Activated CD4-positive, alpha-beta T cell treated with anti-CD3 and anti-CD28 coated beads for 1 hour (primary cell): Measurements from ENCODE around the gene ANKFN1.

ENCODE experiments used
- DNase-seq: peaks from one replicate; pipeline ENCODE4 v3.0.0-alpha.2; 2020

ANKFN1 gene

GRCh38 chr17:56445692-56446411 lies 292.6 kb downstream of the ANKFN1 start:
- no peak for DNase-seq

DNA sequence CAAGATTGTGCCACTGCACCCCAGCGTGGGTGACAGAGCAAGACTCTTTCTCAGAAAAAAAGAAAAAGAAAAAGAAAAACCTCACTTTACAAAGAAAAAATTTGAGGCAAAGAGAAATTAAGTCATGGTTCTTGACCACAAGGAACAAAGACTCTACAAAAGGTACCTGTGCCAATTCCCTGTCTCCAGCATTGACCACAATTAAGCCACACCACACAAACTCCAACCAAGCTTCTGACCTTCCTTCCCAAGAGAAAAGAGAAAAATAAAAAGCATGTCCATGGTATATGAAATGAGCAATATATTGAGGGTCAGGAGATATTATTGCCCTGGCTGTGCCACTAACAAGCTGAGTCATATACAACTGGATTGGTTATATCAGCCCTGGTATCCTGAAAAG lies 293.9 kb downstream of the ANKFN1 start:
- DNase-seq: no peak

- DNase-seq: no peak
Observed at GRCh38 chr17:56448371-56448770, 295.1 kb downstream of the ANKFN1 start.

- no peak for DNase-seq
Observed at GRCh38 chr17:56449176-56449575, 295.9 kb downstream of the ANKFN1 start.

- DNase-seq: no peak
Observed at GRCh38 chr17:56451629-56452028, 298.4 kb downstream of the ANKFN1 start.

DNA sequence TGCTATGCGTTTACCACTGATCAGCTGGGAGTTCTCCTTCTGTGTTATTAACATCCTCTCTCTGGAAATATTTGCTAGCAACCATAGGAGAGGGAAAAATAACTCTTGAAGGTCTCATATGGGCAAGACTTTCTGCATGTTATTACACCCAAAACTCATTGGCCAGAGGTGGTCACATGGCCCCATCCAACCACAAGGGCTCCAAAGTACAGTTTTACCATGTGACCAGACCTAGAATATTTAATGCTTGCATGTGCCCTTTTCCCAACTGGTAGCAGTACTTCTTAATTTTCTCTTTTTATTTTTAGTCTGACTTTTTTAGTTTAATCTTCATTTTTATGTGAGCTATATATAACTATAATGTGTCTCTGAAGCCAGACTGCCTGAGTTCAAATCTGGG lies 299.2 kb downstream of the ANKFN1 start:
- DNase-seq: no peak

DNA sequence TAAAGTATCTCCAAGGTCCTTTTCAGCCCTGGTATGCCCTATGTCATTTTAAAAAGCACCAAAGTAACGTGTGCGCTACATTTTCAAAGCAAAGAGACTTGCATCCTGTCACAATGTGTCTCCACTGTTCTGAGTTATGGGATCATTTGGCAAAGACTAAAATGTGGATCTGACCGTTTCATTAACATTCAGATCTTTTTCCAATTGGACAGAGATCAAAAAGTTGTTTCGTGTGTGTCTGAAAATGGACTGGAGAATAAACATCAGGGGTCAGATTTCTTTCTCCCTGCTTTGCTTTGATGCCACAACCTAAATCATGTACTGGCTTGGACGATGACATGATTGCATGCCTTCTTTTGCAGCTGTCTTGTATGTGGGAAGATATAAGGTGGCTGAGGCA lies 304.2 kb downstream of the ANKFN1 start:
- DNase-seq: no peak

DNA sequence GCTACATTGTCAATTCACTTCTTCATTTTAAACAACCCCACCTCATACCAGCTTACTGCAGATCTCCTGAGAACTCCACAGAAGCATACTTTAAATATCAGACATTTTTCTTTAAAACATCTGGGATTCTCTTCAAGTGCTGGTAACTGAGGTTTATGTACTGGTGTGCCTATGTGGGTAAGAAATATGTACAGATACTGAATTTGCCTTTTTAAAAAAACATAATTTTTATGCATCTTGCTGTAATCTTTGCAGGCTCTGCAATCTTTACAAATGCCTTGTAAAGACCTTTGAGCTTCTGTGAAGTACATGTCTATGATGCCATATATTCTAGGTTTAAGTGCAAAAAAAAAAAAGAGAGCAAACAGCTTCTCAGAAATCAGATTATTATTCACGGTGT lies 312.6 kb downstream of the ANKFN1 start:
- no peak for DNase-seq

GRCh38 chr17:56468840-56469239 lies 315.6 kb downstream of the ANKFN1 start:
- DNase-seq: no peak

DNA sequence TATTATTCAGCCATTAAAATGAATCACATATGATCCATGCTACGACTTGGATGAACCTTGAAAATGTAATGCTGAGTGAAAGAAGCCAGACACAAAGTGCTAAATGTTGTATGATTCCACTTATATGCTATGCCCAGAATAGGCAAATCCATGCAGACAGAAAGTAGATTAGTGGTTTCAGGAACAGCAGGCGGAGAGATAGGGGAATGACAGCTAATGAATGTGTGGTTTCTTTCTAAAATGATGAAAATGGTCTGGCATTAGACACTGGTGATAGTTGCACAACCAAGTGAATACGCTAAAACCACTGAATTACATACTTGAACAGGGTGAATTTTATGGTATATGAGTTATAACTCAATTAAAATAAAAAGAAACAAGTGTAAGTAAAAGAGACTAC lies 318.4 kb downstream of the ANKFN1 start:
- no peak for DNase-seq

GRCh38 chr17:56475116-56475515 lies 321.8 kb downstream of the ANKFN1 start:
- no peak for DNase-seq

- DNase-seq: no peak
Observed at GRCh38 chr17:56478836-56479447, 325.7 kb downstream of the ANKFN1 start.

DNA sequence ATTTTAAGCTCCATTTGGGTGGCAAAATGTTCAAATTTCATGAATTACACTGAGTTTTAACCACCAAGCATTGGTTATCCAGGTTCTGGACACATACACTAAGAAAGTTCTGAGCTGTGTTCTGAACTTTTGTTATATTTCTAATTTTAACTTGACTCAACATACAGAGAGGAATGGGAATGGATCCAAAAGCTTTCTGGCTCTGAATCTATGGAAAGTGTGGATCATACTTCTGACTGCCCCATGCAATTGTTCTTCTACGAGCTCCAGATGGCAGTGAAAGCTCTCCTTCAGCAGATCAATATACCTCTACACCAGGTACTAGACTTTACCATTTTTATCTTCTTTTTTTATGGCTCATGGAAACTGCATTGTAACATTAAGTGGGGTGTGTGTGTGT lies 327.2 kb downstream of the ANKFN1 start:
- no peak for DNase-seq

DNA sequence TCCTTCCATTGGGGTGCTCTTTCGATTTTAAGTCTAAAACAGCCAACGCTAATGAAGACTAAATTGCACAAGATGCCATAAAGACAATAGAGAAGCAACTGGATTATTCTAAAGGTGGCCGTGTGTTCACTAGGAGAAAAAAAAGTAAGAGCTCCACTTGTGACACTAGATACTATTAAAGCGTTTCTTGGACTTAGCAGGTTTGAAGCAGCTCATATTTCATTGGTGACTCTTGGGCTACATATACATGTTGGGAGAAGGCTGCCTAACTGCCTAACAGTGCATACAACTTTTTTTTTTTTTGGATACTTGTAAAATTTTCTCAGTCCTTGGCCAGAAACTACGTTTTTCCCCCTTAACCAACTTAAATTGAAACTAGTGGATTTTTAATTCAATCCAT lies 328.4 kb downstream of the ANKFN1 start:
- DNase-seq: no peak

DNA sequence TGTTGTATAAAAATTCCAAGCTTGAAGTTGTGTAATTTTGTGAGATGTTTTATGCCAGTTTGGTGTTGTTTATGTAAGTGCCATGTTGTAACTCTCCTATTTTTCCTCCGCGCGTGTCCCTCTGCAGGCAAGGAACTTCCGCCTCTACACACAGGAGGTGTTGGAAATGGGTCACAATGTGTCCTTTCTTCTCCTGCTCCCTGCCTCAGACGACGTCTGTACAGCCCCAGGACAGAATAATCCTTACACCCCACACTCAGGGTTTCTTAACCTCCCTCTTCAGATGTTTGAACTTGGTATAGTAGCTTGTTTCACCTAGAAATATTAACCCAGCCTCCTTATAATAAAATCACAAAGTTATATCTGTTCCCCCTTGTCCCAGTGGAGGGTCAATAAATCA lies 329.0 kb downstream of the ANKFN1 start:
- no peak for DNase-seq

DNA sequence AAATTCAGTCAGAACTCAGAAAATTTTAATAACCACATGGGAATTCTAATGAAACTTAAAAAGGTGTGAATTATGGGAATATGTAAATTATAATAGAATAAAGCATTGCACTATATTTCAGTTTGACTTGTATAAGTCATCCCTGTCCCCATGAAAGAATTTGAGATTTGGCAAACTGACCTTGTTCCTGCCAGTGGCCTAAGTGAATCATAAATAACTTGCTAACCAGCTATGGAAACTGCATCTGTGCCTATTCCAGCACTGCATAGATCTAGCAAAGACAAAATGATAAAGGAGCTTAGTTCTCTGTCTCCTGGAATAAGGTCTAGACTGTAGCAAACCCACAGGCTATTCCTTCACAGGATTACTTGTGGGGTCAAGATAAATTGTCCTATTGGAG lies 333.5 kb downstream of the ANKFN1 start:
- DNase-seq: no peak

DNA sequence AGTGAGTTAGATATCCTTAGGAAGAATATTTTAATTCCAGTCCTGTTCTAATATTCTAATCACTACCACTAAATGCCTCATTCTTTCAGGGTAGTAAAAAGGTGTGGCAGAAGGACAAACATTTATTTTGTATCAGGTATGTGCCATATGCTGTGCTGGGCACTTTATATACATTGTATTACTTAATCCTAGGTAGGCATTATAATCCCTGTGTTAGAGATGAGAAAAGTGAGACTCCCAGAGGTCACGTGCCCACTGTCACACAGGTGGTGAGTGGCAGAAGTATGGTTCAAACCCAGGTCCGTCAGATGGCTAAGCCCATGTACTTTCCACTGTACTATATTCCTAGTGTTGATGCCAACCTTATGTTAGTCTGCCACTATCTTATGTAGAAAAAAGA lies 335.5 kb downstream of the ANKFN1 start:
- no peak for DNase-seq

GRCh38 chr17:56489980-56490379 lies 336.7 kb downstream of the ANKFN1 start:
- DNase-seq: no peak

GRCh38 chr17:56495556-56495955 lies 342.3 kb downstream of the ANKFN1 start:
- no peak for DNase-seq

- no peak for DNase-seq
Observed at GRCh38 chr17:56497132-56497531, 343.9 kb downstream of the ANKFN1 start.

- DNase-seq: no peak
Observed at GRCh38 chr17:56499799-56500388, 346.6 kb downstream of the ANKFN1 start.

- no peak for DNase-seq
Observed at GRCh38 chr17:56502120-56502654, 348.9 kb downstream of the ANKFN1 start.

DNA sequence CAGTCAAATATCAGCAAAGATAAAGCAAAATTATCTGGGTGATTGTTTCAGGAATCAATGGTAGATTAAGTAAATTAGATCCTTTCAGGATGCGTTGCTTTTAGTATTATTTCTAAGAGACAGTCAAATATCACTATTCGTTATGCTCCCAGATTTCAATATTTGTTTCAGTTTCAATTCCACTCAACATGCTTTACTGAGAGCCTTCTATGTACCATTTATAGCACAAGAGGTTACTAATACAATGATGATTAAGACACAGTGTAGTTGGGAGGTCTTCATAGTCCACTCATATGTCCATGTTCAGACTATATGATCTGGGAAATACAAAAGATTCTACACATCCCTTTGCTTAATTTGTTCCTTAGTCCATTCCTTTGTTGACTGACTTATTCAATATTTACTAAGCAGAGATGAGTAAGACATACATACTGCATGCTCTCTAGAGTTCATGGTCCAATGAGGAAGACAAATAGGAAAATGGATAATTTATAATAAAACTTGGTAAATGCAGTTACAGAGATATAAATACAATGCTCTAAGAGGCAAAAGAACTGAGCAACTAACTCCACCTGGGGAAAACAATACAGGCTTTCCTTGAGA lies 352.0 kb downstream of the ANKFN1 start:
- DNase-seq: no peak

GRCh38 chr17:56506349-56506748 lies 353.1 kb downstream of the ANKFN1 start:
- DNase-seq: no peak
